ENCODE measurements around the gene CHIC1. TPM values are rescaled to one million over a fixed set of nuclear protein-coding genes. Genes with fewer than 3 reads are reported as not detected.

CHIC1 gene
- total RNA-seq, 1 experiment from 2014 or later = 4.2 TPM

Other genes with a start within 250 kb of the CHIC1 start
- not detected in 2 replicates for gene CDX4, start 116.1 kb upstream of the CHIC1 start, total RNA-seq (2014; rRNA removed; shearing (Covaris generic))